Measurements from ENCODE around the gene KCNQ1. TPM values are rescaled to one million over a fixed set of nuclear protein-coding genes. Genes with fewer than 3 reads are reported as not detected.

KCNQ1 gene
- total RNA-seq, 2 donors from 2014 or later, result 38.9 to 46.1 TPM

- intact Hi-C loops (cut with DNase I), result no loop called here
- WGBS, 2 donors, result 87% methylated on average over 5 of the region's 5 CpGs; no CpG with 5 or more reads in 1 of the 2 donors
- Histone ChIP-seq H3K36me3 (replicated peaks in 1 of 2; ENCODE audit: insufficient read depth in 1 of 2, low read depth in 2 of 2) (no peaks in the 10 kb centered on the region), H3K27ac (no peak overlapping the region), H3K4me3 (no peak overlapping the region), H3K27me3 (peaks cover 0 to 30% of the 10 kb centered on the region in 2 donors), H3K4me1 (peaks cover 10% of the 10 kb centered on the region), H3K9me3 (no peaks in the 10 kb centered on the region)
- no peak for TF ChIP-seq CTCF (IDR thresholded peaks at IDR 0.05)
- TF ChIP-seq POLR2A (IDR thresholded peaks at IDR 0.05), result no peak
- no peak for DNase-seq
- ATAC-seq, result no peak
Measured at GRCh38 chr11:2867142-2867541, 422.3 kb downstream of the KCNQ1 start.

- H3K36me3 ChIP-seq (replicated peaks in 1 of 2; ENCODE audit: insufficient read depth in 1 of 2, low read depth in 2 of 2), result no peaks in the 10 kb centered on the region
- H3K4me1 ChIP-seq, result peaks cover 3% of the 10 kb centered on the region
- 70 to 79% methylated on average over 24 to 25 of the region's 25 CpGs for WGBS, 2 donors
- TF ChIP-seq POLR2A (IDR thresholded peaks at IDR 0.05) (no peak), CTCF (IDR thresholded peaks at IDR 0.05) (no peak)
- ATAC-seq (no peak), DNase-seq (no peak)
- H3K27ac ChIP-seq, result no peak overlapping the region
- H3K27me3 ChIP-seq, result peaks cover 0 to 26% of the 10 kb centered on the region in 2 donors
- no peaks in the 10 kb centered on the region for H3K9me3 ChIP-seq
- no peak overlapping the region for H3K4me3 ChIP-seq
- intact Hi-C loops (cut with DNase I), result no loop called here
Measured at GRCh38 chr11:2867722-2868505, 423.1 kb downstream of the KCNQ1 start.

DNA sequence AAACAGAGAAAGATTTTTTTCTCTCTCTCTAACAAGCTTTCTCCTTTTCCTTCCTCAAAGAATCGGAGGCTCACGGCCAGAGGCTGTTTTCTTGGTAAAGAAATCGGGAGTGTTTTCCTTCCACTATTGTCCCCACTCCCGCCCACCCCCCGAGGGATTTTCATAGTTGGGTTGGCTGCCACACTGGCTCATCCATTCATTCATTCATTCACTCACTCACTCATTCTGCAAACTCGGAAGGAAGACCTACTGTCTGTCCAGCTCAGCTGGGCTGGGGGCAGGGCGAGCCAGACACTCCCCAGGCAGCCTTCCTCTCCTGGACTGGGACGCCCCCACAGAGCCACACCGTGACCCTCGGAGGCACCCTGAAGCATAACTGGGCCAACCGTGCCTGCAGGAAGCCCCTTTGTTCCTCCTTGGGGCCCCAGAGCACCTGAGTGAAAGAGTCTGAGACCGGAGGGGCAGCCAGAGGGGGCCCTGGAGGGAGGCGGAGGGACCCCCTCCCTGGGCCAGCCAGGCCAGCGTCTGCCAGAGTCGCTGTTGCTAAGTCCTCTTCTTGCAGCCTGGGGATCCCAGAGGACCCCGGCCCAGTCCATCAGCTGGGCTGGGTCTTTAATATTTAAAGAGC lies 423.8 kb downstream of the KCNQ1 start:
- 22 to 52% methylated on average over 5 to 16 of the region's 16 CpGs for WGBS, 2 donors
- DNase-seq, result no peak
- intact Hi-C loops (cut with DNase I), result no loop called here
- peaks cover 0 to 23% of the 10 kb centered on the region in 2 donors for H3K27me3 ChIP-seq
- no peaks in the 10 kb centered on the region for H3K9me3 ChIP-seq
- TF ChIP-seq POLR2A (IDR thresholded peaks at IDR 0.05) (no peak), CTCF (IDR thresholded peaks at IDR 0.05) (no peak)
- H3K36me3 ChIP-seq (replicated peaks in 1 of 2; ENCODE audit: insufficient read depth in 1 of 2, low read depth in 2 of 2), result no peaks in the 10 kb centered on the region
- no peak overlapping the region for H3K4me3 ChIP-seq
- H3K27ac ChIP-seq, result no peak overlapping the region
- H3K4me1 ChIP-seq, result no peaks in the 10 kb centered on the region
- no peak for ATAC-seq

- TF ChIP-seq POLR2A (IDR thresholded peaks at IDR 0.05) (no peak), CTCF (IDR thresholded peaks at IDR 0.05) (no peak)
- intact Hi-C loops (cut with DNase I), result no loop called here
- Histone ChIP-seq H3K9me3 (no peaks in the 10 kb centered on the region), H3K36me3 (replicated peaks in 1 of 2; ENCODE audit: insufficient read depth in 1 of 2, low read depth in 2 of 2) (no peaks in the 10 kb centered on the region), H3K27ac (no peak overlapping the region), H3K4me1 (no peaks in the 10 kb centered on the region), H3K27me3 (peaks cover 0 to 23% of the 10 kb centered on the region in 2 donors), H3K4me3 (no peak overlapping the region)
- no peak for ATAC-seq
- DNase-seq, result no peak
- 15 to 26% methylated on average over 24 to 37 of the region's 37 CpGs for WGBS, 2 donors
Measured at GRCh38 chr11:2869134-2869526, 424.3 kb downstream of the KCNQ1 start.

Data from body of pancreas (tissue), 4 donors.